Activated naive CD4-positive, alpha-beta T cell treated with Interleukin-2 at 50 U/mL for 16 hours (primary cell): Measurements from ENCODE around the gene MPP7.

Source experiments
- DNase-seq: peaks from one replicate; pipeline ENCODE4 v3.0.0-alpha.2; 2020

MPP7 gene

DNA sequence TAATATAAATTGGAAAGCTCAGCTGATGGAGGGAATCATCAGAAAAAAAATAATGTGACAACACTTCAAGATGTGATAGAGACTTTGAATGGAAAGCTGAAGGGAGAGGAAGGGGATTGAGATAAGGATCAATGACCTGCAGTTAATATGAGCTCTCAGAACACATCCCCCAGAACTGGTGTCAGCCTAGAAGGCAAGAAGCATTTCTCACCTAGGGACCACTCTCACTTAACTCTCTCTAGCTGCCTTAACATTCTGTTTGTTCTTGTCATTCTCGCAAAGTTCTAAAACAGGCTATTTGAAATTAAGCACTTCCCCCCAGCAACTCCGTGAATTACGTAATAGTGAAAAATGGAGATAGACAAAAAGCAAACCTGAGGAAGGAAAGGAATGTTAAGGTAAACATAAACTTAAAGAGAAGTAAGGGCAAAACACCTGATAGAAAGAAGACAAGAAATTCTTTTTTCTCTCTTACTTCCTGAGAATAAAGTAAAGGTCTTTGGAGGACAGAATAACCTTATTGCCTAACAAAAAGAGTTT is 1.2 kb upstream of the MPP7 start:
- DNase-seq, result no peak

DNA sequence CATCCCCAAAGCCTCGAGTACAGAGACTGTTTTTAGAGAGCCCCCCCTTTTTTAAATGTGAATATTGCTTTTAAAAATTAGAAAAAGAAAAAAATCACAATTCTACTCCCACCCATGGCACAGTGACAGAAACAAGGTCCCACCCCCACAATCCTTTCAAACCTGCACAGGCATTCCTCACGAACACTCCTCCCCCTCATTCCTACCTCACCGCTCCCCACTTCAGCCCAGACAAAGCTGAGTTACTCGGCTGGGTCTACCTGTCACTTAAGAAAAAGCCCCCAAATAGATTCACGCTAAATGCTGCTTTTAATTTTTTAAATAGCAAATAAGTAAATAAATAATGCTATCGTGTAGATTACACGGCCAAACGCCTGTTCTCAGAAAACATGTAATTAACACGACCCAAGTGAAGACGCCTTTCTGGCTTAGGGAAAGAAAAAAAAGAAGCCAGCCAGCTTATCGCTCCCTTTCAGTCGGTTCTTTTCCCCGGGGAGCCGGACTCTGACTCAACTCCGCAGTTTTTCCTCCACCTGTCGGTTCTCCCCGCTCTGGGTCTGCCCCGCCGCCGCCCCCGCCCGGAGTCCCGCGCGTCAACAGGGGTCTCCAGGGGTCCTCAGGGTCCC is 739 bp downstream of the MPP7 start:
- peak; percentile 4 for DNase-seq

DNA sequence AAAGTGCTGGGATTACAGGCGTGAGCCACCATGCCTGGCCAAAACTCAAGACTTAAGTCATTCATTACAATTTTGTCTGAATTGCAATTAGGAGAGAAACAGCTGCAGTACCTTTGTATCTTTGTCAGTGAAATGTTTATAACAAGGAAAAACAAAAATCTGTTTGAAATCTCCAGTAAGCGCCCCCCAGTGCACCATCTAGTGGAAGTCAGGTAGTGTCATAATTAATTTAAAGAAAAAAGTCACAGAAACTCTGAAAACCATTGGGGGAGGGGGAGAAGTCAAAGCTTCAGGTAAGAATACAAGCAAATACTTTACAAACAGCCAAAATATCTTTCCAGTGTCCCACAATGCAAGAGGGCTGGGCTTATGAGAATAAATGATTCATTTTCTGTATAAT is 2.8 kb downstream of the MPP7 start:
- no peak for DNase-seq

DNA sequence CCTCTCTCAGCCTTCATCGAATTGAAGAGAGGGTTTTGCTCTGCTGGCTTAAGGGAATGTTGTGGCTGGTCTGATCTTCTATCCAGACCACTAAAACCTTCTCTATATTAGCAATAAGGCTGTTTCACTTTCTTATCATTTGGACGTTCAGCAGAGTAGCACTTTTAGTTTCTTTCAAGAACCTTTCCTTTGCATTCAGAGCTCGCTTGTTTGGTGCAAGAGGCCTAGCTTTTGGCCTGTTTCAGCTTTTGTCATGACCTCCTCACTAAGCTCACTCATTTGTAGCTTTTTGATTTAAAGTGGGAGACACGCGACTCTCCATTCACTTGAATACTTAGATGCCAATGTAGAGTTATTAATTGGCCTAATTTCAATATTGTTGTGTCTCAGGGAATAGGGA is 3.9 kb downstream of the MPP7 start:
- DNase-seq, result no peak

DNA sequence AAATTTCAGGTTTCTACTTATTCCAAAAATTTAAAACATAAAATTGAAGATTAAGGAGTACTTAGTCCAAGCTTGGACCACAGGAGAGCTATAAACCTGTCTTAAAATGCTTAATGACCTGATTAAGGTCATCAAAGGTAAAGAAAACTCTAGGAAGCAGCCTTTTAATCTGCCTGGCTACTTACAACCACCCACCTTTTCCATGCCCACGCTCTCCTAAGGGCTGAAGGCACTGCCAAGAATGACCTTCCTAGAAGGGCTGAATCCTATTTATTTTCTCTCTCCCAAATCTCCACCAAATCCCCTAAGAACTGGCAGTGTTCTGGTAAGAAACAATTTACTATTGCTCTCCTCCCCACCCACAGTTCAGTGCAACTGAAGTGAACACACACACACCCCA is 6.8 kb downstream of the MPP7 start:
- no peak for DNase-seq

DNA sequence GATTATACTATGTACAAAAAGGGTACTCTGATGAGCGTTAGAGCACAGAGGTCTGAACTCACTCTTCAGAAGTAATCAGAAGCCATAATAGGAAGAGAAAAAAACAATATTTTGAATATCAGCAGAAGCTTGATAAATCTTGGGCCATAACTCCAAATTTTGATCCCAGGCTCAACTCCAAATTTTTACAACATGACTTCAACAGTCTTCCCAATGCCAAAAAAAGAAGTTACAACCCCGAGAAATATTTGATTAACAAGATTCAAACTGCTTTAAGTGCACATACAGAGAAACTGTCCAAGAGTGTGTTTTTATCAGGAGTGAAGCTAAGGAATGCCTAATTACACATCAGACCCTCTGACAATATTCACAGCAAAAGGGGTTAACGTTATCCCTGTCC is 7.5 kb downstream of the MPP7 start:
- DNase-seq, result no peak

DNA sequence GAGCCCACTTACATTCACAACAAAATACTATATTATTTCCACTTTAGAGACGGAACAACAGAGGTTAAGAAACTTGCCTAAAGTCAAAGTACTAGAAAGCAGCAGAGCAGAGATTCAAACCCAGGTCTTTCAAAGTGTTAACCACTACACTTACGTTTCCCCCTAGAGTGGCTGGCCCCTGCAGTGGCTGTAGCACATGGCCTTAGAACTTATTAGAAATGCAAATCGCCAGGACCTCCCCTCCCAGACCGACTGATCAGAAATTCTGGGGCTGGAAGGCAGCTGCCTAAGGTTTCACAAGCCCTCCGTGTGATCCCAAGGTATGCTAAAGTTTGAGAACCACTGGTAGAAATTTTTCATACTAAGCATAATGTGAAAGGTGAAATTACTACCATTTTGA is 8.1 kb downstream of the MPP7 start:
- DNase-seq, result no peak

DNA sequence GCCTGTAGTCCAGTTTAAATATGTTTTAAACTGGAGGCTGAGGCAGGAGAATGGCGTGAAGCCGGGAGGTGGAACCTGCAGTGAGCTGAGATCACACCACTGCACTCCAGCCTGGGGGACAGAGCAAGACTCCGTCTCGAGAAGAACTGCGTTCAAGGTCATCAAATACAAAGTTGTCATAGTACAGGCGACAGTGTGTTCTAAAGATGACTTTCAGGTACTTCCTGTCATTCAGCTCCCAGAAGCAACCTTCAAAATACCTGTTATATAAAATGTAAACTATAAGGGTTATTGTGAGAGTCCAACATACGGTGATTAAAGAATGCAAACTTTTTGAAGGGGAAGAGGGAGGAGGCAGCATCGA is 8.7 kb downstream of the MPP7 start:
- no peak for DNase-seq

DNA sequence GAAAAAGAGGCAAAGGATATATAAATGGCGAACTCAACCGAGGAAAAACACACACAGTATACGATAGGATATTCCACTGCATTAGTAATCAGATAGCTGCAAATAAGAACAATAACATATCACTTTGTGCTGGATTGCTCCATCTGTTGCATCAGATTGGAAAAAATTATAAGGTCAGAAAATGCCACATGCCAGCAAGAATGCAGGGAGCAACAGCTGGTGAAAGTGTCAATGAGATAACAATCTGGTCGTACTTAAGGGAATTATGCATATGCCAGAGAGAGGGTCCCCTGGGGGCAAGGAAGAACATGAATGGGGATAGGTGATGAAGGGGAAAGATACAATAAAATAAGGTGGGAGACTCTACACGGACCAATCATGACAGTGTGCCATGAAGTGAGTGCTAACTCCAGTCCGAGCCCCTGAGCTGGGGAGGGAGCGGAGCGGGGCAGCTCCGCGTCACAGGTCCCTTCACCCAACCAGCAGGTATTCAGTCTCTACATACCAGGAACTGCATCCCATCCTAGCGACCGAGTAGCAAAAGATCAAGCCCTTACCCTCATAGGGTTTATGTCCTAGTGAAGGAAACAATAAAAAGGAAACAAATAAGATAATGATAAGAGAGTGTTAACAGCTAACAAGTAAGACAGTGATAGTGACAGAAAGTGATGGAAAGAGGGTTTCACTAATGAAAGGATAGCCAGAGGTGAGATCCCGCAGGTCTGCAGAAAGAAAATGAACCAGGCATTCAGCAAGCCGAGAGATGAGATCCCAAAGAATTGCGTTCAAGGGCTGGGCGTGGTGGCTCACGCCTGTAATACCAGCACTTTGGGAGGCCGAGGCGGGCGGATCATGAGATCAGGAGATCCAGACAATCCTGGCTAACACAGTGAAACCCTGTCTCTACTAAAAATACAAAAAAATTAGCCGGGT is 9.4 kb downstream of the MPP7 start:
- DNase-seq, result no peak

DNA sequence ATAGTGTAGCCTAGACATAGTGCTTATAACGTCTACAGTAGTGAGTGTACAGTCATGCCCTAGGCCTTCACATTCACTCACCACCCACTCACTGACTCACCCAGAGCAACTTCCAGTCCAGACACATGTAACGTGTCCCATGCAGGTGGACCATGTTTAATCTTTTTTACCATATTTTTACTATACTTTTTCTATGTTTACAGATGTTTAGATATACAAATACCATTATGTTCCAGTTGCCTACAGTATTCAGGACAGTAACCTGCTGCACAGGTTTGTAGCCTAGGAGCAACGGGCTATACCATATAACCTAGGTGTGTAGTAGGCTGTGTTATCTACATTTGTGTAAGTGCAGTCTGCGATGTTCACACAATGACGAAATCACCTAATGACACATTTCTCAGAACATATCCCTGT is 11.0 kb downstream of the MPP7 start:
- DNase-seq, result peak; percentile 53

DNA sequence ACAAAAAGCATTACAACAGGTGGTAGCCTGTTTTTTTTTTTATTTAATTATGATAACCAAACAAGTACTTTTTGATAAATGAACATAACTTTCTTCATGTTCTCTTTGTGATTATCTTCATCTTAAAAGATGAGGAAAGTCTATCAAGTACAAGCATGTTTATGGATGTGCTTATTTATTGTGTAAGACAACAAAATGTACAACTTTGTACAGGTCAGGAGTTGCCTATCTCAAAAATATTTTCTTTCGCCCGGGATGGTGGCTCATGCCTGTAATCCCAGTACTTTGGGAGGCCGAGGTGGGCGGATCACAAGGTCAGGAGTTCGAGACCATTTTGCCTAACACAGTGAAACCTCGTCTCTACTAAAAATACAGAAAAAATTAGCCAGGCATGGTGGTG is 17.0 kb downstream of the MPP7 start:
- DNase-seq, result no peak

DNA sequence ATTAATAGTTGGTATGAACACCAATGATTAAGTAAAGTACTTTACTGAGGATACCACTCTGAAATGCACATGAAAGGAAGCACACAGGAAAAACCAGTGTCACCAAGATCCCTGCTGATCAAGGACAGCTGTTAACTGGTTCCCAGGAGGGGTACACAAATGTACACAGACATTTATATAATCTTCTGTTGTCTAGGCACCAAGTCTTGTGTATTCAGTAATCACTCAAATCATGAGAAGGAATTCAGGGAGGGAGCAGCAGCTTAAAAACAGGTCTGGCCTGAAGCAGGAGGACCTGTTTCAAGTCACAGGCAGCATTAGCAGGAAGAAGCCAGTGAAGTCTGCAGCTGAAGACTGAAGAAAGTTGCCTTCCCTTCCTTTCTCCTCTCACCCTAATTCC is 18.7 kb downstream of the MPP7 start:
- no peak for DNase-seq

DNA sequence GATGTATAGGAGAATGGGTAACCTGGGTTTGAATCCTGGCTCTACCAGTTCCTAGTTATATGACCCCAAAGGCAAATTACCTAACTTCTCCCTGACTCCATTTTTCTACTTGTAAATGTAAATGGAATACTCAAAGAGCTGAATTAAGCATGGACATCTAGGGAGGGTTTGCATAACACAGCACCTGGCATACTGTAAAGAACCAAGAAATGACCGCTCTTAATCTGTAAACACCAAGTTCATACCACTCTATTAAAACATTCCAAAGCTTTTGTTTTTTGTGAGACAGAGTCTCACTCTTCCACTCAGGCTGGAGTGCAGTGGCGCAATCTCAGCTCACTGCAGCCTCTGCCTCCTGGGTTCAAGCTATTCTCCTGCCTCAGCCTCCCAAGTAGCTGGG is 19.6 kb downstream of the MPP7 start:
- DNase-seq, result no peak

DNA sequence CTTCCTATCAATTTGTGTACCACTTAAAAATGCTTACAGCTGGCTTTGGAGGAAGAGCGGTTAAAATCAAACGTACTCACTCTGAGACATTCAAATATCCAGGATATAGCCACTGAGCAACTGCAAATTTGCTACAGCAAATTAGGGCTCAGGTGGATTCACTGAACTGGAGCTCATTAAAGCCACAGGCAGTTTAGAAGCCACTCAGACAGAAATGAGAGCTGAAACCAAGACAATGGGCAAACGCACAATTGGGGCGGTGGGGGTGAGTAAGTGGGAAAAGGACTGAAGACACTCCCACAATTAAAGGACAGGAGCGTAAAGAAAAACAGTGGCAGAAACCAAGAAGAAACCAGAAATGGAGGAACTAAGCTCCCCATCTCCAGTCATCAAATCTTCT is 20.5 kb downstream of the MPP7 start:
- DNase-seq, result no peak

DNA sequence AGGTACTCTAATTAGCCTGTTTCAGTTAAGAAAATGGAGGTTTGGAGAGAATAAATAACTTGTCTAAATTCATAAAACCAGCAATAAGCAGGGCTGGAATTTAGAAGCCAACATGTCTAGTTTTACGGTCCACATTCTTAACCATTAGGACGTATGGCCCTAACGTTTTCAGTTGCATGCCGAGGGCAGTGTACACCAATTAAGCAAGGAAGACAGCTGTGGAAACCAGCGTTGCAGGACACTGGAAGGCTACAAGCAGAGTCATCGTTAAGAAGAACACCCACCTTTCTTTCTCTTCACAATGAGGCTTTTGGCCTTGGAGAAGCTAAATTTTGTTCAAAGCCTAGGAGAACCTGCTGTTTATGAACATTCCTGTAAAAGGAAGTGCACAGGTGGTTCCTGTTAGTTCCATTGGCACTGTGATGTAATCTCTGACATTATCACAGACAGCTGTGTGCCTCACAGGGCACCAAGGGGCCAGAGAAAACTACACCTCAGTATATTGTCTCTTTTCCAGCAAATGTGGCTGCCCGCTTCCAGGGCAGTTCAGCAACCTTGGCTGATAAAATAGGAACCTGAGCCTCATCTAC is 21.0 kb downstream of the MPP7 start:
- DNase-seq, result no peak

DNA sequence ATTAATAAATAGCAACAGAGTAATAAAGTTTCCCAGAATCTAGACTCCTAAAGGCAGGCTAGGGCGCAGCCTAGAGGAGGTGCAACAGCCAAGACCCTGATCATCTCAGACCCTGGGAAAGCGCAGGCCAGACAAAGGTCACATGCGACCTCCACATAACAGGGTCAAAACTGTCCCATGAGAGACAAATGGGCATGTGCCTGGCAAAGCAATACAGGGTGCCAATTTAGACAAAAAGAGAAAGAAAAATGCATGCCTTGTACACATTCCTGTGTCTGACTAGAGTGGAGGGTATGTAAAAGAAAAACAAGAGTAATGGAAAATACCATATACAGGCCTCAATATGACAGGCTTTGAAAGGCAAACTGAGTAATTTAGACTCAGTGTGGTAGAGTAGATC is 22.2 kb downstream of the MPP7 start:
- DNase-seq, result no peak

DNA sequence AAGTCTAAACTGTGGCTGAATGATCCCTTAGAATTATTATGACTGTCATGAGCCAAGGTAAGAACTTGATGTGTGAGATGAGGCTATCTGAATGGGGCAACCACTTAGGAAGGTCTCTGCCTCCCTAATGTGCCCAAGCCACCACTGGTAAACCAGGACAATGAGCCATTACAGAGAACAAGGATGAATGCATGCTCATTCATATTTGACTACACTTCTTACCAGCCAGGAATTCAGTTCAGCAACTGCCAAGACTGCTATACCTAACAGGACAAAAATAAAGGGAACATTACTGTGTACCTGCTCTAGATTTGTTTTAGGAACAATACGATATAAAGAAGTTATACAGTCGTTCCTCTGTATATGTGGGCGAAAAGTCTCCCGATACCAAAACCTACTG is 23.0 kb downstream of the MPP7 start:
- DNase-seq, result no peak

DNA sequence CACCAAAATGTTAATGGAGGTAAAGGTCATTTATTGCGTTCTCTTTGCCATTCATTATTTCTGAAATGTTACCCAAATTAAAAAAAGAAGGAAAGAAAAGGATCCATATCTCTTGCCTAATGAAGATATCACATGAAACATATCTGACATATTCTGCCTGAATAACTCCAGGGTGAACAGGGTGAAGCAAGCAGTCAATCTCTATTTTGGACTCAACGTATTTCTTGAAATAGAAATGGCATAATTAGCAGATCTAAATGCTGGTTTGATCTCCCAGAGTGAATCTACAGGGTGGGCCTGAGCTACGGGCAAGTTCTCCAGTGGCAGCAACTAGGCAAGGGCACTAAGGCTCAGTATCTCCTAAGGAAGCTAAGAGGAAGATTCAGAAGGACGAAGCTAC is 24.0 kb downstream of the MPP7 start:
- DNase-seq, result no peak

DNA sequence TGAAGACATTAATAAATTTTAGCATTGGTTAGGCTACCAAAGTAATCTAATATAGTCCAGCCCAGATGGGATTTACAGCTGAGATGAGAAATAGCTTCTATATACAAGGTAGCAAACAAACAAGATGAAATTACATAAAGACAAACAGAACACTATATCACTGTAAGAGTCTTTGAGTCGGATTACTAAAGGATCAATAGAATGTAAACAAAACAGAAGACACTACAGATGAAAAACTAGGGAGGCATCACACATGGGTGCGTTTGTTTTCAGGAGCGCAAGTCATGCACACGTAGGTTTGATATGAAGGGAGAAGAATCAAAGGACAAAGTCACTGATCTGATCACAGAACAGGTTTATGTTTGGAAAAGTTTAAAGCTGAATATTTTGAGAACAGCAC is 26.5 kb downstream of the MPP7 start:
- no peak for DNase-seq

DNA sequence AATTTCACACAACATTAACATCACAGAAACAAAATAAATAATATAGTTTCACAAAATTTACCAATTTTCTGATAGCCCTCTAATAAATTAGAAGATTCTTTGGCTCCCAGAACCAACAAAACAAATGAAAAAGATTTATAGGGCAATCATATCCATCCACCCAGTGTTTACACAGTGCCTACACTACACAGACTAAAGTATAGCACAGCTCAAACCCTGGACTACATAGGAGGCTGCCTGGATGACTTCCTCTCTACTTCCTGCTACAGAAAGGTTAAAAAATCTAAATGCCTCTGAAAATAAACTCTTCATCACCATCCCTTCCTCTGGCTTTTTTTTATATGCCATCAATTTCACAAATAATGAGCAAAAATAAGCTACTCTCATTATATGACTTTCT is 28.4 kb downstream of the MPP7 start:
- no peak for DNase-seq

DNA sequence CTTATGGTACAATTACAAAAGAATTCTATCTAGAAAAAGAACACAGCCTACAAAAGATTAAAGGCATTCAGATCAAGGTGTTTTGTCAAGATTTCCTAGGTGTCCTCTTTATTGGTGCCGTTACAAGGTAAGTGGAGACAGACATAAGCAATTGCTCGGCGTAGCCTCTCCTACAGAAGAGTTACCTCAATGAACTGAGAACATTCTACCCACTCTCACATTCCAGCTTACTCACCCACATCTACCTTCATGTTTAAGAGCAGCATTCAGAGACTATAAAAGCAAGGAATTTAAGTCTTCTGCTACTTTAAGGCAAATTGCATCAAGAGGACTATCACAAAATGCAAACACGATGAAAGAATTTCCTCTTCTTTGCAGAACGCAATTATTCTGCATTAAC is 29.5 kb downstream of the MPP7 start:
- no peak for DNase-seq

DNA sequence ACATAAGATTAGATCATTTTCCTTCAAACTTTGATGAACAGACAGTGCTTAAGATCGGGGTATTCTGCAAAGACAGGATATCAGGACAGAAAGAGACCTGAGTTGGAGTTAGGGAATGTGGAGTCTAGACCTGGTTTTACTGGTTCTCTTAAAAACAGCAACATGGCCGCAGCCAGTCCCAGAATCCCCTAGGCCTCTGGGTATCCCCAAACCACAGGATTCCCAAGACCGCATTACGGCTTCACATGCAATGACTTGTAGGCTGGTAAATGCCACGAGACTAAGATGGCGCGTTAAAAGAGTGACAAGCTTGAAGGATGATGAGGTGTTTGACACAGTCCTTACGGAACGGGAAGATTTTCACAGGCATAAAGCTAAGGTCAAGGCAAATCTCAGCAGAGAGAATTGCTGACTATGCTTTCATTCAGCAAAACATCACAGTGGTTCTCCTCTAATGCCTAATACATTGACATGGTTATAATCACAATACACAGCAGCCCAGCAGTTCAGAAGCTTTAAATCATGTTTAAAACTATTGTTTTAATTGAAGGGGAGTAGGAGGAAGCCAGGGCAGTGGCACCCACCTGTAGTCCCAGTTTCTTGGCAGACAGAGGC is 32.9 kb downstream of the MPP7 start:
- DNase-seq, result no peak

DNA sequence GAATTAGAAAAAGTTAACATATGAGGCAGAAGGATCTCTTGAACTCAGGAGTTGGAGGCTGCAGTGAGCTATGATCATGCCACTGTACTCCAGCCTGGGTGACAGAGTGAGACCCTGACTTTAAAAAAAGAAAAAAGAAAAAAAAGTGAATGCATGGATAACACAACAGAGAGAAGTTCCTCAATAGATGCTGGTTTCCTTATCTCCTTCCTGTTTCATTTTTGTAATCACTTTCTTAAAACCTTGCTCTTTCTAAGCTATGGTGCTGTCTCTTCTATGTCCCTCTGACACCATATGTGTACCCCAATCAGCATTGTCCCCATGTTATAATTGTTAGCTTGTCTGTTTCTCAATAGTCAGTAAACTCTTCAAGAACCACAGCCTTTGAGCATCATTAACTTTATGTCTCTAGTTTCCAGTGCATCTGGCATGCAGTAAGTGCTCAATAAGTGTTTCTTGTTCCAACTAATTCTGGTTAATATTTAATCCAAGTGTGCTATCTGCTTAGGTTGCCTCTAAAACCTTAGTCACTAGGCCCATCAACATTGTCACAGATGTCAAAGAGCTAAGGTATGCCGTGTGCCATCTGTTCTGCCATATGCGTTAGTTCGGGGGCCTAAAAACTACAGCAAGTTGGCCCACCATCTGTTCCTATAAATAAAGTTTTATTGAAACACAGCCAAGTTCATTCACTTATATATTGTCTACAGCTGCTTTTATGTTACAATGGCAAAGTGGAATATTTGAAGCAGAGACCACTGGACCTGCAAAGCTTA is 36.2 kb downstream of the MPP7 start:
- DNase-seq, result no peak
